SU-DHL-6 (cell line): ENCODE results near the gene KRT78.

Experiments
- H2AFZ ChIP-seq: fragments of 200-600 bp; sonication (generic); 2 replicates; pipeline ENCODE4 v1.6.1; 2014; ENCODE audit warnings: low read depth, mild to moderate bottlenecking, moderate library complexity, mixed read lengths, antibody characterized with exemption, low read length; ENCODE audit not compliant: severe bottlenecking
- H3F3A ChIP-seq: fragments of 200-600 bp; shearing (Covaris generic); 2 replicates; pipeline ENCODE4 v1.6.0; 2016; ENCODE audit warnings: antibody characterized with exemption, mild to moderate bottlenecking; ENCODE audit not compliant: insufficient read depth
- H3K27ac ChIP-seq: fragments of 200-600 bp; sonication (generic); 2 replicates; pipeline ENCODE4 v1.5.1; 2016; ENCODE audit warnings: low read depth, mild to moderate bottlenecking, low read length, moderate library complexity, mixed read lengths
- H3K27me3 ChIP-seq: fragments of 200-600 bp; sonication (generic), shearing (Covaris generic); 2 replicates; pipeline ENCODE4 v1.6.0; 2014; ENCODE audit warnings: mild to moderate bottlenecking, low read length
- H3K36me3 ChIP-seq: fragments of 200-600 bp; sonication (generic); 2 replicates; pipeline ENCODE4 v1.6.1; 2014; ENCODE audit warnings: mild to moderate bottlenecking, low read length, mixed read lengths
- H3K4me2 ChIP-seq: fragments of 300-600, 200-600 bp; shearing (Covaris generic), sonication (generic); 2 replicates; pipeline ENCODE4 v1.6.0; 2014; ENCODE audit warnings: low read length, low read depth, mild to moderate bottlenecking; ENCODE audit not compliant: poor library complexity, severe bottlenecking
- H3K4me3 ChIP-seq: fragments of 200-600 bp; sonication (generic); 2 replicates; pipeline ENCODE4 v1.5.1; 2014; ENCODE audit warnings: antibody characterized with exemption, low read length, mild to moderate bottlenecking, mixed read lengths; ENCODE audit not compliant: insufficient read depth, poor library complexity, severe bottlenecking
- H3K79me2 ChIP-seq: fragments of 200-600 bp; sonication (generic); 2 replicates; pipeline ENCODE4 v1.6.1; 2014; ENCODE audit warnings: mild to moderate bottlenecking, low read length, moderate library complexity; ENCODE audit not compliant: insufficient read depth
- H3K9ac ChIP-seq: fragments of 200-600 bp; sonication (generic); 2 replicates; pipeline ENCODE4 v1.7.0; 2014; ENCODE audit warnings: mild to moderate bottlenecking, low read length
- H3K9me2 ChIP-seq: fragments of 200-600 bp; sonication (generic); replicated peaks from 2 replicates; pipeline ENCODE4 v1.6.1; 2014; ENCODE audit warnings: low read length; ENCODE audit not compliant: insufficient read depth
- H3K9me3 ChIP-seq: fragments of 200-600 bp; sonication (generic); 2 replicates; pipeline ENCODE4 v1.6.1; 2014; ENCODE audit warnings: low read length, mixed read lengths; ENCODE audit not compliant: insufficient read depth
- H4K20me1 ChIP-seq: fragments of 200-600 bp; sonication (generic); 2 replicates; pipeline ENCODE4 v1.6.1; 2014; ENCODE audit warnings: low read depth, mild to moderate bottlenecking, antibody characterized with exemption, low read length, moderate library complexity, mixed read lengths
- CTCF ChIP-seq: fragments of 200-600 bp; sonication (generic); IDR thresholded peaks from one replicate; pipeline ENCODE4 v1.5.1; 2017; ENCODE audit warnings: antibody characterized with exemption, mild to moderate bottlenecking, low read length, moderate library complexity; ENCODE audit not compliant: insufficient read depth, poor library complexity, severe bottlenecking
- EZH2phosphoT487 ChIP-seq: fragments of 200-600 bp; sonication (generic), shearing (Covaris generic); conservative IDR thresholded peaks from 2 replicates; pipeline ENCODE4 v1.6.1; 2018; ENCODE audit warnings: mild to moderate bottlenecking, antibody characterized with exemption, low read length, moderate library complexity, mixed read lengths

The KRT78 gene

GRCh38 chr12:52789637-52790426, 59.0 kb downstream of the KRT78 start:
- H3K79me2 ChIP-seq: no peaks in the 10 kb centered on the region
- H3K9me3 ChIP-seq: no peaks in the 10 kb centered on the region
- H2AFZ ChIP-seq: no peak overlapping the region
- H3K9me2 ChIP-seq: no peaks in the 10 kb centered on the region
- TF ChIP-seq CTCF: no peak
- TF ChIP-seq EZH2phosphoT487: no peak
- no peaks in the 10 kb centered on the region for H3K36me3 ChIP-seq
- no peak overlapping the region for H3K4me3 ChIP-seq
- H4K20me1 ChIP-seq: no peaks in the 10 kb centered on the region
- no peaks in the 10 kb centered on the region for H3K27me3 ChIP-seq
- no peak overlapping the region for H3K9ac ChIP-seq
- H3K27ac ChIP-seq: no peak overlapping the region
- no peaks in the 10 kb centered on the region for H3F3A ChIP-seq
- no peak overlapping the region for H3K4me2 ChIP-seq

GRCh38 chr12:52788876-52789636, 59.7 kb downstream of the KRT78 start:
- no peak overlapping the region for H3K27ac ChIP-seq
- no peak overlapping the region for H3K4me2 ChIP-seq
- no peaks in the 10 kb centered on the region for H3K9me3 ChIP-seq
- H3K36me3 ChIP-seq: no peaks in the 10 kb centered on the region
- no peak overlapping the region for H3K9ac ChIP-seq
- no peak overlapping the region for H3K4me3 ChIP-seq
- no peaks in the 10 kb centered on the region for H3K9me2 ChIP-seq
- no peaks in the 10 kb centered on the region for H3F3A ChIP-seq
- TF ChIP-seq CTCF (no peak), EZH2phosphoT487 (no peak)
- H3K79me2 ChIP-seq: no peaks in the 10 kb centered on the region
- no peaks in the 10 kb centered on the region for H3K27me3 ChIP-seq
- no peaks in the 10 kb centered on the region for H4K20me1 ChIP-seq
- no peak overlapping the region for H2AFZ ChIP-seq

- Histone ChIP-seq H2AFZ (no peak overlapping the region), H3K27ac (no peak overlapping the region), H3K9ac (no peak overlapping the region), H3F3A (no peaks in the 10 kb centered on the region), H3K36me3 (no peaks in the 10 kb centered on the region), H3K79me2 (no peaks in the 10 kb centered on the region), H3K4me2 (no peak overlapping the region), H3K9me2 (no peaks in the 10 kb centered on the region), H3K4me3 (no peak overlapping the region), H3K9me3 (no peaks in the 10 kb centered on the region), H3K27me3 (no peaks in the 10 kb centered on the region), H4K20me1 (no peaks in the 10 kb centered on the region)
- TF ChIP-seq CTCF (no peak), EZH2phosphoT487 (no peak)
These were observed 60.5 kb downstream of the KRT78 start for GRCh38 chr12:52788192-52788875.
